SJSA1 (cell line): ENCODE data around the gene AATF. TPM values are rescaled to one million over a fixed set of nuclear protein-coding genes. Genes with fewer than 3 reads are reported as not detected.

Experiments
- DNase-seq, 2 experiments: peaks; one replicate each; pipeline ENCODE4 v3.0.0-alpha.2; 2015 to 2020; ENCODE audit warnings: low spot score in 2 of 2, low read depth in 1 of 2
- H3K27ac ChIP-seq: fragments of 250-450 bp; sonication (Bioruptor Pico); 2 replicates; pipeline ENCODE4 v1.5.1; 2020; ENCODE audit warnings: mild to moderate bottlenecking, moderate library complexity
- H3K27me3 ChIP-seq: fragments of 250-450 bp; sonication (Bioruptor Pico); replicated peaks from 2 replicates; pipeline ENCODE4 v1.5.1; 2020; ENCODE audit warnings: mild to moderate bottlenecking, moderate library complexity
- H3K36me3 ChIP-seq: fragments of 250-450 bp; sonication (Bioruptor Pico); 2 replicates; pipeline ENCODE4 v1.5.1; 2020; ENCODE audit warnings: mild to moderate bottlenecking
- H3K4me1 ChIP-seq: fragments of 250-450 bp; sonication (Bioruptor Pico); replicated peaks from 2 replicates; pipeline ENCODE4 v1.6.1; 2021; ENCODE audit warnings: mild to moderate bottlenecking
- H3K4me3 ChIP-seq: fragments of 250-450 bp; sonication (Bioruptor Pico); 2 replicates; pipeline ENCODE4 v1.5.1; 2020; ENCODE audit warnings: mild to moderate bottlenecking
- H3K9me3 ChIP-seq: fragments of 250-450 bp; sonication (Bioruptor Pico); replicated peaks from 2 replicates; pipeline ENCODE4 v1.5.1; 2020; ENCODE audit warnings: mild to moderate bottlenecking
- total RNA-seq: library from RNA; depleted of rRNA; stranded (reverse); fragments of >200 nt; shearing (Covaris generic); gene quantifications from 2 replicates; pipeline ENCODE4 v1.2.3, GENCODE V29; 2014

Gene AATF
- total RNA-seq, 1 experiment from 2014 or later: 52.2 TPM

DNA sequence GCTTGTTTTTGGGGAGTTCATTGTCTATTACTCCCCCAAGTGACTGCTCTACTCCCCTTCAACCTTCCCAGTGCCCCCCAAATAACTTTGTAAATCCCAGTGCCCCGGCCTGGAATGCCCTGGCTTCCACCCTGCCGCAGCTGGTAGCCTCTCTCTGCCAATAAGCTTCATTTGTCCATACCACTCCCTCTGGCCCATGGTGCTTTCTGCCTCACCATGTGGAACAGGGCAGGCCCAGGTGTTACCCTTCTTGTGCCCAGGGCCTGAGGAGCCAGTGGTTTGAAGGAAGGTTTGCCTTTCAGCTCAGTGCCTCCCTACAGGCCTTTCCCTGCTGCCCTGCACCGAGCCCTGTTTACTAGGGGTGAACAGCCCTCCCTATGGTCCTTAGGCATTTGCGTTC lies 134.2 kb downstream of the AATF start:
- Histone ChIP-seq H3K4me3 (no peak overlapping the region), H3K27me3 (no peaks in the 10 kb centered on the region), H3K4me1 (no peaks in the 10 kb centered on the region), H3K36me3 (peaks cover 16% of the 10 kb centered on the region), H3K9me3 (no peaks in the 10 kb centered on the region), H3K27ac (no peak overlapping the region)
- DNase-seq: no peak

- peaks cover 16% of the 10 kb centered on the region for H3K36me3 ChIP-seq
- H3K27me3 ChIP-seq: no peaks in the 10 kb centered on the region
- DNase-seq: no peak
- no peak overlapping the region for H3K4me3 ChIP-seq
- no peaks in the 10 kb centered on the region for H3K9me3 ChIP-seq
- H3K4me1 ChIP-seq: no peaks in the 10 kb centered on the region
- H3K27ac ChIP-seq: no peak overlapping the region
These were observed 134.7 kb downstream of the AATF start for GRCh38 chr17:37083456-37083855.

GRCh38 chr17:37084372-37084771 lies 135.6 kb downstream of the AATF start:
- H3K9me3 ChIP-seq: no peaks in the 10 kb centered on the region
- DNase-seq: no peak
- H3K4me1 ChIP-seq: no peaks in the 10 kb centered on the region
- H3K27me3 ChIP-seq: no peaks in the 10 kb centered on the region
- H3K4me3 ChIP-seq: no peak overlapping the region
- H3K27ac ChIP-seq: no peak overlapping the region
- peaks cover 16% of the 10 kb centered on the region for H3K36me3 ChIP-seq

GRCh38 chr17:37086334-37086733 lies 137.6 kb downstream of the AATF start:
- DNase-seq: no peak
- Histone ChIP-seq H3K27ac (no peak overlapping the region), H3K36me3 (peaks cover 19% of the 10 kb centered on the region), H3K27me3 (no peaks in the 10 kb centered on the region), H3K4me3 (no peak overlapping the region), H3K9me3 (no peaks in the 10 kb centered on the region), H3K4me1 (no peaks in the 10 kb centered on the region)

DNA sequence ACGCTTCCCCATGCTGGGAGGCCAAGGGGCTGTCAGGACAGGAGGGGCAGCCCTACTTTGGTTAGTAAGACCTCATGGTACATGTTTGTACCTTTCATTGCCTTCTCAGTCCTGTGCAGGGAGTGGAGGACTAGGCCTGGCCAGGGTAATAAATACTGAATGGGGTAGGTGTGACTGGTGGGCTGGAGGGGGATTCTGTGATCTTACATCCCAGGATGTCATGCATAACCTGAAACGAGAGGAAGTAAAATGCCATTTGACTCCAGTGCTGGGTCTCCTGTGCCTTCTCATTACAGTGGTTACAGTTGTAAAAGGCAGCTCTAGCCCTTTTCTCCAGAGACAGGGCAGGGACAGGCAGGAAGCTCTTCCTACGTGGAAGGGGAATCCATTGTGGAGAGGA lies 138.2 kb downstream of the AATF start:
- peaks cover 19% of the 10 kb centered on the region for H3K36me3 ChIP-seq
- no peak overlapping the region for H3K27ac ChIP-seq

GRCh38 chr17:37087683-37088082 lies 138.9 kb downstream of the AATF start:
- Histone ChIP-seq H3K36me3 (peaks cover 19% of the 10 kb centered on the region), H3K4me3 (no peak overlapping the region), H3K9me3 (no peaks in the 10 kb centered on the region), H3K27ac (no peak overlapping the region), H3K4me1 (no peaks in the 10 kb centered on the region), H3K27me3 (no peaks in the 10 kb centered on the region)
- no peak for DNase-seq

More for the DNA sequence above, 138.2 kb downstream of the AATF start:
- Histone ChIP-seq H3K4me3 (no peak overlapping the region), H3K9me3 (no peaks in the 10 kb centered on the region), H3K27me3 (no peaks in the 10 kb centered on the region), H3K4me1 (no peaks in the 10 kb centered on the region)
- DNase-seq: no peak

DNA sequence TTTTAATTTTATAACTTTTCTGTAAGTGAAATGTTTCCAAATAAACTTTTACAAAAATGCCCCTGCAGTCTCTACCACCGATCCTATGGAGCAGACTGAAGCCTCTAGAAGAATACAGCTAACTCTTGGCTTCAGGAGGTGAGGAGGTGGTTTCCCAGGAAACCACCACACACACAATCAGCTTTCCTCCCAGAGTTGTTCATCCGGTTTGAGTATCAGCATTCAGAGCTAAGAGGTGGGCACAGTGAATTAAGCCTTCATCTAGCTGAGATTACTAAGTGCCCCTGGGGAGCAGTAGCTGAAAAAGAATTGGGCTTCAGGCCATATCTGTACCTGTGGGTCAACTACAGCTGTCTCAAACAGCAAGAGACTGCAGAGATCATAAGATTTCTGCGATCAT lies 139.7 kb downstream of the AATF start:
- no peaks in the 10 kb centered on the region for H3K9me3 ChIP-seq
- H3K27ac ChIP-seq: no peak overlapping the region
- H3K36me3 ChIP-seq: peaks cover 19% of the 10 kb centered on the region

DNA sequence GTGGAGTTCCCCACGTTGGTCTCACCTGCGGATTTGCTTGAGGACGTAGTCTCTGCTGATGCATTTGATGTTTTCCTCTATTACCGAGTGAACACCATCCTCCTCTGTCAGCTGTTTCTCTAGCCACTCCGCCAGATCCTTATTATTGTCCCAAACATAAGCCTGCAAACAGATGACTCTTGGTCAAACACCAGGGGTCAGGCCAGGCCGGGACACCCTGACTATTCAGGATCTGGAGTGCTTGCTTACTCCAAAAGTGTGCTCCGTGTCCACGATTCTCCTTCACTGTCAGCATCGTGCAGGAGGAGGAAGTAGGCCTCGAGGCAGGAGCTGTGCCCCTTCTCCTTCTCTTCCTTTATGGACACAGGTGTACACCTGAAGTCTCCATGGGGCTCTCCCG lies 140.2 kb downstream of the AATF start:
- H3K36me3 ChIP-seq: peaks cover 19% of the 10 kb centered on the region
- H3K27ac ChIP-seq: no peak overlapping the region
- H3K4me1 ChIP-seq: no peaks in the 10 kb centered on the region
- no peaks in the 10 kb centered on the region for H3K27me3 ChIP-seq
- no peaks in the 10 kb centered on the region for H3K9me3 ChIP-seq
- H3K4me3 ChIP-seq: no peak overlapping the region
- DNase-seq: no peak

More for the DNA sequence above, 139.7 kb downstream of the AATF start:
- no peak for DNase-seq
- H3K4me3 ChIP-seq: no peak overlapping the region
- no peaks in the 10 kb centered on the region for H3K4me1 ChIP-seq
- H3K27me3 ChIP-seq: no peaks in the 10 kb centered on the region

DNA sequence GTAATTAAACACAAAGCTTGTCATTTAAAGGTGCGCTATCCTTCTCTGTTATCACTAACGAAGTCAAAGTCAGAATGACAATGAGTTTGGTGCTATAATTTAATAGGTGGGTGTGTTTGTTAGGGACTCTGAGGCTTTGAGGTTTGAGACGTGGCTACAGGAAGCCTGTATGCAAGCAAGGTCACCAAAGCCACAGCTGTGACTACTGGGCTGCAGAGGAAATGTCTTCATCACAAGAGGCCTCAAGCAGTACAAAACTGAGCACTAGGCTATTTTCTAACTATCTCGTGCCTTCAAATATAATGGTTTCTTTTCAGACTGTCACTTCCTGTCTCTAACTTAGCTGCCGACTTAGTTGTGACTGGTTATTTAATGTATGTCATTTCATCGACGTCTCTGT lies 141.2 kb downstream of the AATF start:
- Histone ChIP-seq H3K9me3 (no peaks in the 10 kb centered on the region), H3K27me3 (no peaks in the 10 kb centered on the region), H3K27ac (no peak overlapping the region), H3K4me3 (no peak overlapping the region), H3K4me1 (no peaks in the 10 kb centered on the region), H3K36me3 (peaks cover 22% of the 10 kb centered on the region)
- no peak for DNase-seq

GRCh38 chr17:37090941-37091340 lies 142.2 kb downstream of the AATF start:
- H3K9me3 ChIP-seq: no peaks in the 10 kb centered on the region
- H3K36me3 ChIP-seq: peaks cover 23% of the 10 kb centered on the region
- no peaks in the 10 kb centered on the region for H3K27me3 ChIP-seq
- H3K27ac ChIP-seq: no peak overlapping the region
- no peak overlapping the region for H3K4me3 ChIP-seq
- DNase-seq: no peak
- H3K4me1 ChIP-seq: no peaks in the 10 kb centered on the region

- H3K4me1 ChIP-seq: no peaks in the 10 kb centered on the region
- H3K4me3 ChIP-seq: no peak overlapping the region
- no peak overlapping the region for H3K27ac ChIP-seq
- H3K36me3 ChIP-seq: peaks cover 27% of the 10 kb centered on the region
- H3K9me3 ChIP-seq: no peaks in the 10 kb centered on the region
- no peaks in the 10 kb centered on the region for H3K27me3 ChIP-seq
- no peak for DNase-seq
These were observed 143.3 kb downstream of the AATF start for GRCh38 chr17:37092071-37092470.

DNA sequence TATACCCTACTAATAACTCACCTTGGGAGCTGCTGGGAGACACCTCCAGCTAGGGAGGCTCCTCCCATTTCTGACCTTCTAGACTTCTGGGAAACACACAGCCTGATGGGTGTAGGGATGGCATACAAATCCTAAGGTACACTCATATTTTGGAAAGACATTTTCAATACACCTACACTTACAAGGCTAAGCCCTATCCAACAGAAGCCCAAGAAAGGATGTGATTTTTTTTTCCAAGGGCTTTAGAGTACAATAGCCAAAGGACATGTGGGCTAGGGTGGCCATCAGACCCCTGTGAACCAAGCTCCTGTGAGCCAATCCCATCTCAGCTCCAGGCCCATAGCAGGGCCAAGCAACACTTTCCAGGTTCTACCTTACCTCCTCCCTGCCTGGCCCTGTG lies 143.9 kb downstream of the AATF start:
- Histone ChIP-seq H3K27me3 (no peaks in the 10 kb centered on the region), H3K9me3 (no peaks in the 10 kb centered on the region), H3K27ac (no peak overlapping the region), H3K36me3 (peaks cover 29% of the 10 kb centered on the region), H3K4me3 (no peak overlapping the region), H3K4me1 (no peaks in the 10 kb centered on the region)
- no peak for DNase-seq

GRCh38 chr17:37094391-37094790 lies 145.6 kb downstream of the AATF start:
- DNase-seq: no peak

GRCh38 chr17:37096071-37096470 lies 147.3 kb downstream of the AATF start:
- Histone ChIP-seq H3K4me1 (no peaks in the 10 kb centered on the region), H3K27me3 (no peaks in the 10 kb centered on the region), H3K36me3 (peaks cover 25% of the 10 kb centered on the region), H3K9me3 (no peaks in the 10 kb centered on the region), H3K27ac (no peak overlapping the region), H3K4me3 (no peak overlapping the region)
- no peak for DNase-seq

More at GRCh38 chr17:37094391-37094790, 145.6 kb downstream of the AATF start:
- Histone ChIP-seq H3K9me3 (no peaks in the 10 kb centered on the region), H3K27me3 (no peaks in the 10 kb centered on the region), H3K36me3 (peaks cover 29% of the 10 kb centered on the region), H3K27ac (no peak overlapping the region), H3K4me3 (no peak overlapping the region), H3K4me1 (no peaks in the 10 kb centered on the region)

DNA sequence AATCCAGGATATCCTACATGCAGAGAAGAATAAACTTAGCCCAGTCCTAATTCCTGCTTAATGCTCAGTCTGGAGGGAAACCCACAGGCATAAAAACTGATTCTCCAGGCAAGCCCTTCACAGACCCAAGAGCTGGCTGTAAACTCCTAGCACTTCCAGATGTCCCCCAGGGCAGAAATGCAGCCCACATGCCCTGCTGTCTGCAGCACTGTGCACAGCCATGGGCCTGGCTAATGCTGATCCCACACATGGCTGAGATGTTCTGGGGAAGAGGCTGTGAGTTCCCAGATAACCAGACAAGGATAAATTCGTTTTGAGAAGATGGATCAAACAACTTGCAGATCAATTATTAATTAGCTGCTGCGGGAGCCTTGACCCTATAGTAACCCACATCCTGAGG lies 148.4 kb downstream of the AATF start:
- H3K4me1 ChIP-seq: no peaks in the 10 kb centered on the region
- no peaks in the 10 kb centered on the region for H3K27me3 ChIP-seq
- DNase-seq: no peak
- H3K27ac ChIP-seq: no peak overlapping the region
- no peaks in the 10 kb centered on the region for H3K9me3 ChIP-seq
- peaks cover 28% of the 10 kb centered on the region for H3K36me3 ChIP-seq
- no peak overlapping the region for H3K4me3 ChIP-seq
